GM18499 (cell line): ENCODE results near the gene LMBRD1.
"Not testable (repeated sequence)": the region's sequence is repeated elsewhere in the genome, so short reads cannot be mapped to it uniquely, and the experiment has no call there.

Source experiments
- ATAC-seq: cut with Tn5 transposase; IDR thresholded peaks from one replicate; pipeline ENCODE4 v1.9.1; 2021; ENCODE audit warnings: moderate number of reproducible peaks; ENCODE audit not compliant: insufficient read depth, unreplicated experiment

Gene LMBRD1

GRCh38 chr6:69796642-69797390, at the start of gene LMBRD1:
Gene LMBRD1, minus strand, starts transcription at chr6:69797010. Its CDS starts 129 bp downstream, at chr6:69796881.
- ATAC-seq = peak; percentile 89

- ATAC-seq = no peak
These were observed 49.5 kb upstream of the LMBRD1 start for GRCh38 chr6:69846312-69846711.

GRCh38 chr6:69843189-69843588, 46.4 kb upstream of the LMBRD1 start:
- ATAC-seq = no peak

DNA sequence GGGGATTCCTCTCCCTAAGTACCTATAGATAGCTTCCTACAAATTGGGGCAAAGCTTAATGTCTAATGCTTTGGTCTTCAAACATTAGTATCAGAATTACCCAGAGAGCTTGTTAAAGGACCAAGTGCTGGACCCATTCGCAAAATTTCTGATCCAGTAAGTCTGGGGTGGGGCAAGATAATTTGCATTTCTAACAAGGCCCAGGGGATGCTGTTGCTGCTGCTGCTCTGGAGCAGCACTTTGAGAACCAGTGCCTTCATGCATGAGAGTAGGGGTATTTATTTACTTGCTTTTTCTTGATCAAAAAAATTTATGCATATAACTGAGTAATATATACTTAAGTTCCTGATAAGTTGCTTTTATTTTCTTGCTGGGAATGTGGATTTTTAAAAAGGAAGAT, 45.1 kb upstream of the LMBRD1 start:
- ATAC-seq = no peak

DNA sequence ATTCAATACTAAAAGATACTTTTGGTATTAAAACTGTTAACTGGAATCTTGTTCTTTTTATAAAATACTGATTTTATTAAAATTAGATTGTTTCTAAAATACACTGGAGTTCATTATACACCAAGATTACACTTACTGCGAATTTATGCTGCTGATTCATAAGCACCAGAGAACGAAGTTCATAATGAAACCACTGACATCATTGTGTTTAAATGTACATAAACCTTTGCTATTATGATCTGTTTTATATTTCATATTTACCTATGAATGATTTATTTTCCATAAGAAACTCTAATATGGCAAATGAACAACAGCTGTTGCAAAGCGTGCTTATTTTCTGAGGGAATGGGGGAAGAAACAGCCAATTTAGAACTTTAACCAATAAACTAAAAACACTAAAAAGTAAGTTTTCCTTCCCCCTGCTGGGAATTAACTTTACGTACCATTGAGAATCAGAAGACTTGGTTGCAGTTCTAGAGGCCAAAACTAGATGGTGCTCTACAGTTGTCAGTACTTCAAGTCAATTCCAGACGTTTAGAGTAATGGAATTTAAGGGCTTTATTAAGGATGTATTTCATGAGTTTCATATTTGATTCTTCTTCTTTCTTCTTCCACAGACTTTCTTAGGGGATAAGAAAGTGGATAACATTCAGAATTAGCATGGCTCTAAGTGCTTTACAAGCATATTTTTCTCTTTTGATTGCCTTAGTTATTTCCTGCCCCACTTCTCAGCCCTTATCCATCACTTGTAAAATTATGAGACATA, 38.8 kb upstream of the LMBRD1 start:
- peak; percentile 76 for ATAC-seq

DNA sequence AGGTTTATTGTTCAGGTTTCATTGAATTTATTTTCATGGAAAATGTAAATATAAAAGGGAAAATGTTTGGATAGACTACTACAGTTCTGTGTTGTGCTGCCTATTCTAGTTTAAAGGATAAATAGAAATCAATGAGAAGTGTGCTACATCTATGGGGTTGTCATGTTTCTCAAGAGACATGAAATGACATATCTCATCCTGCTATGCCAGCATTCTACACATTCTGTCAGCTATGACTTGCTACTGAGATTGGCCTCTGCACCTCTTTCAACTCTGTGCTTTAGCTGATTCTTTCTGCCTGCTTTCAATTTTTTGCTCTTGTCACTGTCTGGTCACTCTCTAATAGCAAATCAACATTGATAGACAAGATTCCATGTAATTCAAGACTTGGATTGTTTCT, 35.7 kb upstream of the LMBRD1 start:
- no peak for ATAC-seq

GRCh38 chr6:69827276-69827893, 30.6 kb upstream of the LMBRD1 start:
- ATAC-seq = no peak

- ATAC-seq = no peak
These were observed 29.1 kb upstream of the LMBRD1 start for GRCh38 chr6:69825904-69826303.

GRCh38 chr6:69824355-69824754, 27.5 kb upstream of the LMBRD1 start:
- not testable (repeated sequence) for ATAC-seq

GRCh38 chr6:69820438-69820837, 23.6 kb upstream of the LMBRD1 start:
- ATAC-seq = no peak

- no peak for ATAC-seq
These were observed 23.2 kb upstream of the LMBRD1 start for GRCh38 chr6:69820018-69820417.

- no peak for ATAC-seq
These were observed 22.3 kb upstream of the LMBRD1 start for GRCh38 chr6:69819138-69819537.

DNA sequence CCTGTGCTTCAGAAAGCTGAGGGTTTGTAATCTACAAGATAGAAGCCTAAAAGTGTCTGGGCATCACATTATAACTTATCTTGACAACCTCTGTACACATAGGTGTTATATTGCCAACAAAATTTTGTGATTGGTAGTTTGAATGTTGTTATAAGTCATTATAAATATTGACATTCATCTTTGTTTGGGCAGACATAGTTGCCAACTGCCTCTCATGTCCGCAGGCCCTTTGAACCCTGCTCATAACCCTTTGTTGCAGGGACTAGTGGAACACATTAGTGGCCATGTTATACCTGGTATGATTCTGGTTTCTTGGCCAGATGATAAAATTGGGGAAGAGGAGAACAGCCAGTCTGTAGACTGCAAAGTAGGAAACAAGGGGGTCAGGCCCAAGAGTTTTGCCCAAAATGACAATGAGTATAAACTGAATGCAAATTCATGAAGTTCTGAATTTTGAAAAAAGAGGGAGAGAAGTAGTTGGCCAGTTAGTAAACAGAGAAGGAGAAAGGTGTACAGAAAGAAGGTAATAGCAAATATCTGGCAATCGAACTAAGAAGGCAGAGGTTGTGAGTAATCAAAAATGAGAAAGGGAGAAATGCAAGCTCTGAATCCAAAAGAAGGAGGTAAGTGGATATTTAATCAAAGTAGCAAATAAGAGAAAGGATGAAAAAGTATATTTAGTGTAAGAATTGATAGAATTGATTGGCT, 21.6 kb upstream of the LMBRD1 start:
- no peak for ATAC-seq

- no peak for ATAC-seq
These were observed 20.5 kb upstream of the LMBRD1 start for GRCh38 chr6:69817358-69817757.

DNA sequence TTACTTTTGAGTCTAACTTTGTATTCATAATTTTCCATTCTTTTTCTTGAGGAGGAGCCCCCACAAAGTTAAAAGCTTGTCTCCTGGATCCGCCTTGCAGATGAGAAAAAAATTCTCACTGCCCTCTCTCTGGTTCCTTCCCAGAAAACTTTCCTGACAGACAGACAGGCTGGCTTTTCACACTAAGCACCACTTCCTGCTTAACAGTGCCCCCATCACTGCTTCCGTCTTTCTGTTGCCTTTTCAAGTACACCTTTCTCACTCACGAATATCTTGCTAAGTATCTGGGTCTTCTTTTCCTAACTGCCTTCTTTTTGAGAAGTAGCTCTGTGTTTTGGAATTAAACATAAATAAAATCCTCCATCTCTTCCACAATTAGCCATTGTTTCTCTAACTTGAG, 19.8 kb upstream of the LMBRD1 start:
- ATAC-seq = no peak

DNA sequence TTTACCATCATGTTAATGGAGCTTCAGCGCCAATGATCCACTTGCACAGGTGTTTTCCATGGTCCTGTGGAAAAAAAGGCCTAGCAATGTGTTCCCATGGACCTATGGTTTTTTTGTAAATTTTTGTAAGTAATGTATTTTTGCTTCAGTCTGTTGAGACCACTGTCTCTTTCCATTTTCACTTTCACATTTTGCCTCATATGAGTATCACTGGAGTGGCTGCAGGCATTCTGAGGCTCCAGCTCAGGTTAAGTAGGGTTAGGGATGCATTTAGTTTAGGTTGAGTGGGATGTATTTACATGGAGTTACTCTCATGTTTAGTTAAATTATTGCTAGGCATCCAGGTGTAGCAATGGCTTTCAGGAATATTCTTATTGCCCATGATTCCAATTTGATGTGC, 19.2 kb upstream of the LMBRD1 start:
- peak; percentile 70 for ATAC-seq

DNA sequence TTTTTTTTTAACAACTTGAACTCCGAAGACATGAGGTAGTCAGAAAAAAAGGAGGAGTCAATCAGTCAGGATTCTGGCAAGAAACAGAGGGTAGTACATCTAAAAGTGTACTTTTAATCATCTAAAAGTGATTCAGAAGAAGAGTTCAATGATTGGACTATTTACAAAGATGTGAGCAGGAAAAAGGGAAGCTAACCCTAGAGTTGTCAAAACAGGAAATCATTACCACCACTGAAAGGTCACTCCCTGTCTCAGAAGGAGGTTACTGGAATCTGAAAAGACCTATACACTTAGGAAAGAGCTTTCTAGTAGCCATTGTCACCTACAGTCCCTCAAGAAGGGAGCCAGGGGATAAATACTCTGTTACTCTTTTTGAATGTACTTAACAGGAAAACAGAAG, 16.7 kb upstream of the LMBRD1 start:
- ATAC-seq = no peak

DNA sequence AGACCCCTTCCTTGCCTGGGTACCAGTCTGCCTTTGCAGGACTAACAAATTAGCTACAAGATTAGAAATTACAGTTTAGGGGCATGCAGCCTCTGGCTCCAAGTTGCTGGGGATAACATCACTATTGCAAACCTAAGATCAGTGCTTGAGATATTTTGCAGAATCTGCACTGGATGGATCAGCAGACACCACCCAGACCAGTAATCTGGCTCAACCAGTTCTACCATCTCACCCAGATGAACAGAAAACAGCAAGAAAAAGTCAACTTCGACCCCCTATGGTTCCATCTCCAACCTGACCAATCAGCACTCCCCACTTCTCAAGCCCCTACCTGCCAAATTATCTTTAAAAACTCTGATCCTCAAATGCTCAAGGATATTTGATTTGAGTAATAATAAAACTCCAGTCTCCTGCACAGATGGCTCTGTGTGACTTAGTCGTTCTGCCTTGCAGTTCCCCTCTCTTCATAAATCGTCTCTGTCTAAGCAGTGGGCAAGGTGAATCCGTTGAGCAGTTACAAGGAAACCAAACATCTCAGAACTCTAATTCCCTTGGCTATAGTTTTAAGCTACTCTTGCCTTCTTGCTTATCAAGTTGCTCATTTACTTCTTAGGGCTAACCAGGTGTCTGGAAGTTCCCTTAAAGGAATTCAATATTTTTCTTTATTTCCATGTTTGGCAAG, 16.1 kb upstream of the LMBRD1 start:
- no peak for ATAC-seq

GRCh38 chr6:69802995-69803394, 6.2 kb upstream of the LMBRD1 start:
- ATAC-seq = no peak

DNA sequence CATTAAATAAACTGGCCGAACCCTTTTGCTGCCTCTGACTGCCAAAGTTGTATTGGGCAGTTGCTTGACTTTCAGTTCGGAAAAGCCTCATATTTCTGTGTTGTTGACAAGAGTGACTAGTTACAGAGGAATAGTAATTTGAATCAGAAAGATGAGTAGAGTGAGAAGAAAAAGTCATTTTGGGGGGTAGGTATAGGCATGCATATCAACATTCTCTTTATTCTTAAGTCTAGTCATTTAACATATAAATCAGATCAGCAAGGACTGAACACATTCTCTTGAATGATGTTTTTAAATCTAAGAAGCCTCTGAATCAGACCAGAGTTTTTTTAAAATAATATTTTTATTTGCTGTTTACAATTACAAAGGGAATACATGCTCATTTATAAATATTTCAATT, 4.9 kb upstream of the LMBRD1 start:
- ATAC-seq = no peak
